Spleen (tissue), 7 donors: Measurements from ENCODE around the gene PANX2.

Experiments used
- CTCF ChIP-seq, 11 experiments: fragments of 200-600 bp in 7 of 11; fragments of 450-650 bp in 4 of 11; sonication (generic) in 4 of 11; IDR thresholded peaks in 8 of 11; conservative IDR thresholded peaks in 3 of 11; 1 replicate in 7 of 11; 2 replicates in 4 of 11; pipeline versions ENCODE4 v1.4.0 to v1.8.0; 2016 to 2021; ENCODE audit warnings: antibody characterized with exemption in 11 of 11, inconsistent platforms in 4 of 11, mild to moderate bottlenecking in 1 of 11
- POLR2A ChIP-seq, 3 donors: fragments of 450-650 bp; IDR thresholded peaks; one replicate each; pipeline ENCODE4 v1.5.1; 2017; ENCODE audit warnings: antibody characterized with exemption in 3 of 3, mild to moderate bottlenecking in 1 of 3
- POLR2AphosphoS5 ChIP-seq, 3 donors: sonication (generic); formaldehyde crosslinking; IDR thresholded peaks; one replicate each; pipeline ENCODE4 v1.5.1; 2017; ENCODE audit warnings: antibody characterized with exemption in 3 of 3
- donor health status: DM: no; HTN: no; CAD: no; lungs with moderate emphysema.
- donor health status: DM: no; HTN: no; CAD: no.
- donor health status: DM: no; HTN: no; CAD: no.

GRCh38 chr22:50190941-50191741, 20.6 kb downstream of the PANX2 start:
- TF ChIP-seq POLR2A (IDR thresholded peaks at IDR 0.05) (peak in 1 of 3 donors; percentile 20), CTCF (IDR thresholded peaks at IDR 0.05 in 8 of 11, conservative IDR thresholded peaks at IDR 0.05 in 3 of 11) (no peak), POLR2AphosphoS5 (IDR thresholded peaks at IDR 0.05) (peak in 2 of 3 donors; percentile 76 to 91)
